GM06990 (cell line): ENCODE measurements around the gene CRYL1.

ENCODE experiments used
- DNase-seq: peaks from one replicate; pipeline ENCODE4 v3.0.0-alpha.2; 2011; ENCODE audit not compliant: insufficient read length; ENCODE audit errors: extremely low read depth
- H3K27me3 ChIP-seq: replicated peaks from 2 replicates; pipeline ENCODE4 v1.6.0; 2011; ENCODE audit warnings: low read length; ENCODE audit not compliant: control insufficient read depth, insufficient read depth
- H3K36me3 ChIP-seq: 2 replicates; pipeline ENCODE4 v1.5.1; 2011; ENCODE audit warnings: low read length; ENCODE audit not compliant: control insufficient read depth, insufficient read depth
- H3K4me3 ChIP-seq: replicated peaks from 2 replicates; pipeline ENCODE4 v1.5.1; 2011; ENCODE audit warnings: low read depth, mild to moderate bottlenecking, control low read depth, low read length
- CTCF ChIP-seq: IDR thresholded peaks from 2 replicates; pipeline ENCODE4 v1.5.1; 2011; ENCODE audit warnings: low read length, control low read depth, mild to moderate bottlenecking, inconsistent platforms; ENCODE audit not compliant: insufficient read depth, poor library complexity, severe bottlenecking

Gene CRYL1

DNA sequence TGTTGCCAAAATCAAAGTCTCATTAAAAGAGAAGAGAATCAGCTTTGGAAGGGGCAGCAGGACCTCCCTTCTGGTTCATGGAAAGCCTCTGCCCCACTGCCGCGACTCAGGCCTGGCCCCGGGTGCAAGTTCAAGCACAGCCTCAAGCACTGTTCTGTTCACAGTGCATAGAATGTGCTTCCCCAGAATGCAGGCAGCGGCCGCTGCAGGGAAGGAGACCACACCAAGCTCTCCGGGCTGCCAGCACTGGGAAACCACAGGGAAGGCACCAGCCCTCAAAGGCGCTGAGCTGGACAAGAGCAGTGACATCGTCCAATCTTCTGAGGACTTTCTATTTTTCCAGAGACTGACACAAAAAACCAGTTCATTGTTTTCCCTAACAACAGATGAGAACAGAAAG, 55.5 kb downstream of the CRYL1 start:
- no peak for DNase-seq
- no peak for TF ChIP-seq CTCF
- no peak overlapping the region for H3K4me3 ChIP-seq
- H3K36me3 ChIP-seq, result no peaks in the 10 kb centered on the region
- H3K27me3 ChIP-seq, result no peaks in the 10 kb centered on the region

DNA sequence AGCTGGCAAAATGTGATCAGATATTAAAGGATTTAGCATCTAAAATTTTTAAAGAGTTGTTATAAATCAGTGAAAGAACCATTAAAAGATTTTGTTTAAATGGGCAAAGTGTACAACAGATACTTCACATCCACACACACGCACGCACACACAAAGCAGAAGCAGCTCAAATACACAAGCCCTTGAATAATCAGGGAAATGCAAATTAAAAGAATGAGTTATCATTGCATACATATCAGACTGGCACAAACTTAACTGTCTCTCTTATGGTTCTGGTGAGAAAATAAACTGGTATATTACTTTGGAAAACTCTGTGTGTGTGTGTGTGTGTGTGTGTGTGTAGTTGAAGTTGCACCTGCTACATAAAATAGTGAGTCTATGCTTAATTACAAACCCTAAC, 59.3 kb downstream of the CRYL1 start:
- H3K4me3 ChIP-seq, result no peak overlapping the region
- TF ChIP-seq CTCF, result no peak
- no peaks in the 10 kb centered on the region for H3K27me3 ChIP-seq
- no peak for DNase-seq
- H3K36me3 ChIP-seq, result no peaks in the 10 kb centered on the region

DNA sequence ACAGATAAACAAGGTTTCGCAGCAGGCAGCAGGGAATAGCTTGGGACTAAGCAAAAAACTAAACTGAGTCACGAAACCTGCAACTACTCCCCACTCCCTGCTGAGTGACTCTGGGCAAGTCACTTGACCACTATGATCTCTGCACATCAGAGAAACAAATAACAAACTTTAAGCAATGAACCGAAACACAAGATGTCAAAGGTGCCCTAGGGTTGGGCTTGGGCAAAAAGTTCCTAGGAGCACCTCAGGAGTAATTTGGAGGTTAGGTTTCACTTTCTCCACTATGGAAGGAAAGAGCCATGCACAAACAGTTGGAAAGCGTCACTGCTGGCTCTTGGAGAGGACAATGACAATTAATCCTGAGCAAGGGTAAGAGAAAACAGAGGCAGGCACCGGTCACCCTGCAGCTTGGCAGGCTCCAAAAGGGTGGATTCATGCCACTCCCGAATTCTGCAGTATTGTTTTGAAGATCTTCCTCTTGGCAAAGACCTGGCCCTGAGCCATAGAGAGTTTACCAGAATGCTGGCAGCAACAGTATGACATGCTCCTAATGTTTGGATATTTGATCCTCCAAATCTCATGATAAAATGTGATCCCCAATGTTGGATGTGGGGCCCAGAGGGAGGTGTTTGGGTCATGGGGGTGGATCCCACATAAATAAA, 60.3 kb downstream of the CRYL1 start:
- no peak for DNase-seq
- Histone ChIP-seq H3K36me3 (no peaks in the 10 kb centered on the region), H3K27me3 (no peaks in the 10 kb centered on the region), H3K4me3 (no peak overlapping the region)
- no peak for TF ChIP-seq CTCF

GRCh38 chr13:20462921-20463320, 62.7 kb downstream of the CRYL1 start:
- no peak for TF ChIP-seq CTCF
- Histone ChIP-seq H3K4me3 (no peak overlapping the region), H3K27me3 (no peaks in the 10 kb centered on the region), H3K36me3 (no peaks in the 10 kb centered on the region)
- no peak for DNase-seq

DNA sequence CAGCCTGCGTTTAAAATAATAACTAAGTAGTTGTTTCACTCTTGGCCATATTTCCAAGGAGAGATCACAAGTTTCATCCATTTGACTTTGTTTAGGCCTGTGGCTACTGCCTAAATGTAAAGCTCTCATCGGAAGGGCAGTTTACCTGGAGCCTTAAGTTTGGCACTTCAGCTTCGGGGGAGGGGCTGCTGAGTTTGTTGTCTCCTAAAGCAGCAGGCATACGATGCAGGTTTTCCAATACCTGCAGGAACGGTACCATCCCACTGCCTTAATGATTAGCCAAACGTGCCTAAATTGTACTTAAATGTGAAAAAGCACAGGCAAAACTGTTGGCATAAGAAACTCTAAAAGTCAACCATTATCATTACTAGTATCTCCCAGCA, 63.1 kb downstream of the CRYL1 start:
- Histone ChIP-seq H3K27me3 (no peaks in the 10 kb centered on the region), H3K36me3 (no peaks in the 10 kb centered on the region), H3K4me3 (no peak overlapping the region)
- DNase-seq, result no peak
- no peak for TF ChIP-seq CTCF
